IMR-90 (cell line): ENCODE measurements around the gene EGF. TPM values are rescaled to one million over a fixed set of nuclear protein-coding genes. Genes with fewer than 3 reads are reported as not detected.

Experiments
- ATAC-seq: fragments of 200-7000 bp; cut with Tn5 transposase; 2 replicates; pipeline ENCODE4 v1.9.1; 2020; ENCODE audit warnings: low read depth, mild to moderate bottlenecking, moderate library complexity
- BruUV-seq: library from RNA; stranded (reverse); fragments of 400-500 nt; replicated peaks from 2 replicates; lab custom pipeline; 2021; lab: Mats Ljungman, UMichigan
- CTCF ChIA-PET: fragments of 300-600 bp; formaldehyde crosslinking; extraction: SDS; loops from one replicate; lab custom pipeline; 2021; ENCODE audit warnings: antibody characterized with exemption; lab: Yijun Ruan, JAX
- POLR2A ChIA-PET: fragments of 300-600 bp; sonication (Branson Sonifier 250); formaldehyde crosslinking; loops from one replicate; lab custom pipeline; 2022; ENCODE audit warnings: antibody characterized with exemption; ENCODE audit not compliant: unreplicated experiment; lab: Charles Lee
- DNase-seq: peaks from one replicate; pipeline ENCODE4 v3.0.0; 2013
- H2AFZ ChIP-seq: replicated peaks from 2 replicates; pipeline ENCODE3; 2013; ENCODE audit warnings: low read length, mild to moderate bottlenecking; ENCODE audit not compliant: poor library complexity
- H2AK5ac ChIP-seq: 2 replicates; pipeline ENCODE4 v1.6.1; 2013; ENCODE audit warnings: low read depth, low read length, inconsistent platforms
- H2AK9ac ChIP-seq: replicated peaks from 2 replicates; pipeline ENCODE3; 2013; ENCODE audit warnings: mild to moderate bottlenecking, low read depth, low read length, moderate library complexity; ENCODE audit not compliant: poor library complexity
- H2BK120ac ChIP-seq: 2 replicates; pipeline ENCODE4 v1.6.1; 2013; ENCODE audit warnings: low read depth, low read length, inconsistent platforms
- H2BK15ac ChIP-seq: 3 replicates; pipeline ENCODE4 v1.6.1; 2013; ENCODE audit warnings: low read depth, low read length, inconsistent platforms
- H2BK20ac ChIP-seq: 2 replicates; pipeline ENCODE4 v1.6.1; 2013; ENCODE audit warnings: low read depth, mild to moderate bottlenecking, inconsistent platforms, low read length, moderate library complexity
- H2BK5ac ChIP-seq: 2 replicates; pipeline ENCODE4 v1.6.1; 2013; ENCODE audit warnings: mild to moderate bottlenecking, low read depth, low read length, inconsistent platforms; ENCODE audit not compliant: poor library complexity, severe bottlenecking
- H3K14ac ChIP-seq: replicated peaks from 2 replicates; pipeline ENCODE4 v1.6.1; 2013; ENCODE audit warnings: low read depth, low read length, inconsistent platforms
- H3K18ac ChIP-seq: 2 replicates; pipeline ENCODE4 v1.6.1; 2013; ENCODE audit warnings: low read depth, low read length, control low read depth
- H3K23ac ChIP-seq: 2 replicates; pipeline ENCODE4 v1.6.1; 2013; ENCODE audit warnings: low read depth, low read length, inconsistent platforms
- H3K27ac ChIP-seq: 2 replicates; pipeline ENCODE4 v1.5.1; 2013; ENCODE audit warnings: mild to moderate bottlenecking, control low read depth, low read length; ENCODE audit not compliant: insufficient read depth
- H3K27me3 ChIP-seq: 2 replicates; pipeline ENCODE4 v1.6.1; 2013; ENCODE audit warnings: low read length; ENCODE audit not compliant: control insufficient read depth, insufficient read depth
- H3K36me3 ChIP-seq: 2 replicates; pipeline ENCODE4 v1.6.1; 2013; ENCODE audit warnings: low read length, mixed read lengths; ENCODE audit not compliant: control insufficient read depth, insufficient read depth
- H3K4ac ChIP-seq: 2 replicates; pipeline ENCODE4 v1.6.1; 2013; ENCODE audit warnings: low read depth, low read length, inconsistent platforms
- H3K4me1 ChIP-seq: 2 replicates; pipeline ENCODE4 v1.6.1; 2013; ENCODE audit warnings: low read length, mixed read lengths; ENCODE audit not compliant: control insufficient read depth, insufficient read depth
- H3K4me2 ChIP-seq: 2 replicates; pipeline ENCODE4 v1.6.1; 2013; ENCODE audit warnings: low read depth, mild to moderate bottlenecking, control low read depth, low read length, moderate library complexity
- H3K4me3 ChIP-seq: 2 replicates; pipeline ENCODE4 v1.5.1; 2013; ENCODE audit warnings: low read depth, mild to moderate bottlenecking, control low read depth, low read length, moderate library complexity; ENCODE audit not compliant: insufficient read depth
- H3K56ac ChIP-seq: 2 replicates; pipeline ENCODE4 v1.6.1; 2013; ENCODE audit warnings: low read length, inconsistent platforms; ENCODE audit not compliant: insufficient read depth; ENCODE audit errors: extremely low read depth
- H3K79me1 ChIP-seq, 2 experiments: 2 replicates each; pipeline ENCODE4 v1.6.1; 2013; ENCODE audit warnings: low read length in 2 of 2, inconsistent platforms in 1 of 2, low read depth in 1 of 2
- H3K9ac ChIP-seq: 2 replicates; pipeline ENCODE4 v1.6.1; 2013; ENCODE audit warnings: low read depth, low read length, control low read depth
- H3K9me1 ChIP-seq: 2 replicates; pipeline ENCODE4 v1.6.1; 2013; ENCODE audit warnings: low read length, inconsistent platforms; ENCODE audit not compliant: insufficient read depth
- H3K9me3 ChIP-seq: 2 replicates; pipeline ENCODE4 v1.6.1; 2013; ENCODE audit warnings: low read length; ENCODE audit not compliant: control insufficient read depth, insufficient read depth
- H4K20me1 ChIP-seq: 2 replicates; pipeline ENCODE4 v1.6.1; 2013; ENCODE audit warnings: low read length, inconsistent platforms; ENCODE audit not compliant: insufficient read depth
- H4K5ac ChIP-seq: 2 replicates; pipeline ENCODE4 v1.6.1; 2013; ENCODE audit warnings: mild to moderate bottlenecking, low read depth, low read length, control low read depth
- H4K8ac ChIP-seq, 2 experiments: 2 replicates each; pipeline ENCODE4 v1.6.1; 2013; ENCODE audit warnings: low read depth in 2 of 2, low read length in 2 of 2, control low read depth in 1 of 2, inconsistent platforms in 1 of 2
- H4K91ac ChIP-seq: 2 replicates; pipeline ENCODE4 v1.6.1; 2013; ENCODE audit warnings: low read depth, low read length, inconsistent platforms; ENCODE audit not compliant: insufficient read depth
- CHD1 ChIP-seq: IDR thresholded peaks from 2 replicates; pipeline ENCODE4 v1.6.1; 2012; ENCODE audit warnings: low read depth, low read length, improper control_type of control experiment
- ELK1 ChIP-seq: fragments of 150-350 bp; IDR thresholded peaks from 2 replicates; pipeline ENCODE4 v1.6.1; 2016; ENCODE audit warnings: low read depth, mild to moderate bottlenecking, low read length, moderate library complexity, borderline replicate concordance
- FOS ChIP-seq: fragments of 150-350 bp; IDR thresholded peaks from 2 replicates; pipeline ENCODE4 v1.6.1; 2016; ENCODE audit warnings: low read depth, low read length
- MXI1 ChIP-seq: IDR thresholded peaks from 2 replicates; pipeline ENCODE4 v1.6.1; 2012; ENCODE audit warnings: low read depth, mild to moderate bottlenecking, low read length, moderate library complexity, borderline replicate concordance
- NFE2L2 ChIP-seq: fragments of 150-350 bp; IDR thresholded peaks from 2 replicates; pipeline ENCODE4 v1.6.1; 2016; ENCODE audit warnings: low read depth, mild to moderate bottlenecking, low read length
- POLR2A ChIP-seq: IDR thresholded peaks from 2 replicates; pipeline ENCODE4 v1.6.1; 2012; ENCODE audit warnings: mild to moderate bottlenecking, low read depth, low read length
- RAD21 ChIP-seq: IDR thresholded peaks from 2 replicates; pipeline ENCODE4 v1.6.1; 2012; ENCODE audit warnings: low read length, improper control_type of control experiment
- RFX5 ChIP-seq: IDR thresholded peaks from 2 replicates; pipeline ENCODE4 v1.8.0; 2012; ENCODE audit warnings: low read depth, mild to moderate bottlenecking, low read length, moderate library complexity
- WGBS, 2 experiments: methylation state at CpG; one replicate each; pipeline versions ENCODE4 v1.1.5 to v1.1.7; 2013; ENCODE audit warnings: missing lambda C conversion rate in 2 of 2; ENCODE audit not compliant: insufficient read length in 1 of 2; ENCODE audit errors: extremely low coverage in 2 of 2; 5-methylcytosine and 5-hydroxymethylcytosine counted together
- dilution Hi-C: fragments of 300-500 bp; cut with HindIII; formaldehyde crosslinking; loops from one replicate; pipeline ENCODE4 v1.14.3; 2018; ENCODE audit warnings: low sequenced_read_pairs; ENCODE audit not compliant: unreplicated experiment
- in situ Hi-C: fragments of 300-500 bp; cut with MboI; formaldehyde crosslinking; loops from 3 replicates; pipeline ENCODE4 v1.14.3; 2019; ENCODE audit warnings: low sequenced_read_pairs, inconsistent platforms, mixed read lengths
- intact Hi-C: fragments of 100-400 bp; cut with micrococcal nuclease; formaldehyde crosslinking; loops from 2 replicates; pipeline ENCODE4 v1.10.0; 2022
- polyA plus RNA-seq, 3 experiments: library from polyadenylated mRNA; depleted of rRNA; stranded (reverse); fragments of >200 nt; gene quantifications; 2 replicates each; pipeline ENCODE4 v1.2.3, GENCODE V29; 2012; ENCODE audit warnings: low replicate concordance in 1 of 3
- total RNA-seq: library from RNA; depleted of rRNA; stranded (reverse); fragments of >200 nt; gene quantifications from 2 replicates; pipeline ENCODE4 v1.2.3, GENCODE V29; 2012

The EGF gene
- total and polyA plus RNA-seq, 2 of the 4 experiments (the other 2 are of a cell fraction): 1.7 to 2.2 TPM

GRCh38 chr4:109947457-109947856 lies 34.8 kb downstream of the EGF start:
- H4K5ac ChIP-seq: no peak overlapping the region
- no peak overlapping the region for H3K18ac ChIP-seq
- no peak overlapping the region for H4K8ac ChIP-seq
- intact Hi-C loops: no loop called here
- no peaks in the 10 kb centered on the region for H3K9me1 ChIP-seq
- no peak overlapping the region for H3K23ac ChIP-seq
- in situ Hi-C loops: no loop called here
- WGBS, 2 experiments: no CpG with 5 or more reads among the region's 1 CpG
- no peak overlapping the region for H2AK9ac ChIP-seq
- no peaks in the 10 kb centered on the region for H4K20me1 ChIP-seq
- H2AFZ ChIP-seq: no peak overlapping the region
- H2AK5ac ChIP-seq: no peak overlapping the region
- ChIA-PET CTCF (no interaction called here), POLR2A (no interaction called here)
- no peaks in the 10 kb centered on the region for H3K79me1 ChIP-seq
- H3K36me3 ChIP-seq: no peaks in the 10 kb centered on the region
- no peak overlapping the region for H3K9ac ChIP-seq
- no peak overlapping the region for H2BK5ac ChIP-seq
- no peaks in the 10 kb centered on the region for H3K27me3 ChIP-seq
- no peak overlapping the region for H2BK20ac ChIP-seq
- H3K4me1 ChIP-seq: no peaks in the 10 kb centered on the region
- no TSS peak for BruUV-seq
- H3K27ac ChIP-seq: no peak overlapping the region
- H3K4me3 ChIP-seq: no peak overlapping the region
- ATAC-seq (no peak), DNase-seq (peak; percentile 30)
- no peak overlapping the region for H3K4me2 ChIP-seq
- no peak overlapping the region for H3K56ac ChIP-seq
- H3K14ac ChIP-seq: no peak overlapping the region
- dilution Hi-C loops: no loop called here
- no peak overlapping the region for H2BK120ac ChIP-seq
- H4K91ac ChIP-seq: no peak overlapping the region
- no peak overlapping the region for H2BK15ac ChIP-seq
- TF ChIP-seq CHD1 (no peak), POLR2A (no peak), ELK1 (no peak), NFE2L2 (no peak), RFX5 (no peak), RAD21 (no peak), FOS (no peak), MXI1 (no peak)
- no peak overlapping the region for H3K4ac ChIP-seq
- no peaks in the 10 kb centered on the region for H3K9me3 ChIP-seq
